AG10803 (cell line): ENCODE measurements around the gene MED9.

ENCODE experiments used
- DNase-seq: peaks from one replicate; pipeline ENCODE4 v3.0.0; 2010; ENCODE audit warnings: low read depth
- H3K4me3 ChIP-seq: 2 replicates; pipeline ENCODE4 v1.5.1; 2011; ENCODE audit warnings: mild to moderate bottlenecking, low read length, control low read depth
- CTCF ChIP-seq: conservative IDR thresholded peaks from 2 replicates; pipeline ENCODE4 v1.5.1; 2011; ENCODE audit warnings: mild to moderate bottlenecking, low read length, control low read depth, inconsistent platforms

MED9 gene

DNA sequence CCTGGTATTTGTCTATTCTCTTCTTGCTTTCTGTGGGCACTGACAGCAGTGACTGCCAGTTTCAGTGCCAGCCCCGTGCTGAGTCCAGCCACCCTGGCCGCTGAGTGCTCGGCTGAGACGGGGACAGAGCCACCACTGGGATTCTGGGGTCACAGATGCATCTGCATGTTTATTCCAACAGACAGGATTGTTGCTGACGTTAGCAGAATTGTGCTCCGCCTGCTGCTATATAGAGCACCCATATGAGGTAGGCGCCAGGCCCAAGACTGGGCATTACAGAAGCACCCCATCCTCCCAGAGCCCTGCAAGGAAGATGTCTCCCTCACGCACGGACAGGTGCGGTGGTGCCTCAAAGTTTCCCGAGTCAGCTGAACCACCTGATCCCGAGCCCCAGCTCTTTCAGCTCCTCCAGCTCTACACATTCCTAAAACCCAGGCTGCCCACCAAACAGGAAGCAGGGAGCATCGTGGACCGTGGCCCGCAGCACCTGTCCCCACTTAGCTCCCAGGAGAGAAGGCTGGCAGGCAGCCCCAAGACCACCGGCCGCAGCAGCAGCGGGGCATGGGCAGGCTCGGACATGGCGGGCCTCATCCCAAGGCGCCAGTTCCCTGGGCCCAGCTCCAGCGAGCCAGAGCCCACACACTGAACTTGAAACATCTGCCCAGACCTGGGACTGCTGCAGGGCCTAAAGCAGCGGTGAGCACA, 64.3 kb downstream of the MED9 start:
- no peak for TF ChIP-seq CTCF
- DNase-seq = no peak
- no peak overlapping the region for H3K4me3 ChIP-seq

DNA sequence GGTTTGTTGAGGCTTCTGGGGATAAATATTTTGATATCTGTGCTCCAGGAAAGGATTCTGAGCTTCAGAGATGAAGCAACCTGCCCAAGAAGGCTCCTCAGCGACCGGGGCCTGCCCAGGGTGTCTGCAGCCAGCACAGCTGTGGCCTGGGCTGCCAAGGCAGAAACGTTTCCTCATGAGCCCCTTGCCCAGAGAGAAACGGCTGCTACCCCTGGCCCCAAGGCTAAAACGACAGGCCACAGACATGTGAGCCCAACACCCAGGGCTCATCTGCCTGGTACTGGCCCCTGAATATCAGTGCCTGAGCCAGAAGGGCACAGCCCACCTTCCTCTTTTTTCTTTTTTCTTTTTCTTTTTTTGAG, 64.8 kb downstream of the MED9 start:
- H3K4me3 ChIP-seq = no peak overlapping the region
- DNase-seq = no peak
- no peak for TF ChIP-seq CTCF
